Measurements from ENCODE around the gene COX7B2. TPM values are rescaled to one million over a fixed set of nuclear protein-coding genes. Genes with fewer than 3 reads are reported as not detected.

The COX7B2 gene
- total and polyA plus RNA-seq, 7 donors, result not detected

- H3K36me3 ChIP-seq, result no peaks in the 10 kb centered on the region
- H3K4me3 ChIP-seq, result no peak overlapping the region
- no peak overlapping the region for H3K27ac ChIP-seq
- no peaks in the 10 kb centered on the region for H3K27me3 ChIP-seq
- DNase-seq, result no peak
- intact Hi-C loops (cut with DNase I), result no loop called here
- H3K4me1 ChIP-seq, result no peaks in the 10 kb centered on the region
- no peak for TF ChIP-seq CTCF (IDR thresholded peaks at IDR 0.05)
- TF ChIP-seq POLR2A (IDR thresholded peaks at IDR 0.05), result no peak
- no peak for TF ChIP-seq POLR2AphosphoS5 (IDR thresholded peaks at IDR 0.05)
- no peak for TF ChIP-seq EP300 (IDR thresholded peaks at IDR 0.05)
- 43 to 69% methylated on average over 2 of the region's 2 CpGs for WGBS, 2 donors
- H3K9me3 ChIP-seq, result no peaks in the 10 kb centered on the region
These were observed 71.4 kb downstream of the COX7B2 start for GRCh38 chr4:46837639-46838038.

DNA sequence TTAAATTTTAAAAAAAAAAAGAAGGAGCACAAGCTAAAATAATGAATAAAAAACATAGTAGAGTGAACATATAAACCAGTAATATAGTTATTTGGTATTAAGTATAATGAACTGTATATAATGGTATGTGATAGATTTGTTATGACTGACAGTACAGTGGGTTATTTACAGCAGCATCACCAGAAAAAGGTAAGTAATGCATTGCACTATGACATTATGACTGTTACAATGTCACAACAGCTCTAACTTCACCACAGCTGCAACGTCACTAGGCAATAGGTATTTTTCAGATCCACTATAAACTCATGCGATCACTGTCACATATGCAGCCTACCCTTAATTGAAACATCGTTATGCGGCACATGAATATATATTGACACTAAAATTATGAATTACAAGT lies 72.5 kb downstream of the COX7B2 start:
- no peak for DNase-seq
- WGBS, 2 donors, result 94 to 96% methylated on average over 4 of the region's 4 CpGs
- H3K4me1 ChIP-seq, result no peaks in the 10 kb centered on the region
- no peaks in the 10 kb centered on the region for H3K36me3 ChIP-seq
- no peaks in the 10 kb centered on the region for H3K9me3 ChIP-seq
- no peak overlapping the region for H3K27ac ChIP-seq
- no peaks in the 10 kb centered on the region for H3K27me3 ChIP-seq
- intact Hi-C loops (cut with DNase I), result no loop called here
- no peak overlapping the region for H3K4me3 ChIP-seq
- no peak for TF ChIP-seq EP300 (IDR thresholded peaks at IDR 0.05)
- TF ChIP-seq CTCF (IDR thresholded peaks at IDR 0.05), result no peak
- no peak for TF ChIP-seq POLR2A (IDR thresholded peaks at IDR 0.05)
- TF ChIP-seq POLR2AphosphoS5 (IDR thresholded peaks at IDR 0.05), result no peak

DNA sequence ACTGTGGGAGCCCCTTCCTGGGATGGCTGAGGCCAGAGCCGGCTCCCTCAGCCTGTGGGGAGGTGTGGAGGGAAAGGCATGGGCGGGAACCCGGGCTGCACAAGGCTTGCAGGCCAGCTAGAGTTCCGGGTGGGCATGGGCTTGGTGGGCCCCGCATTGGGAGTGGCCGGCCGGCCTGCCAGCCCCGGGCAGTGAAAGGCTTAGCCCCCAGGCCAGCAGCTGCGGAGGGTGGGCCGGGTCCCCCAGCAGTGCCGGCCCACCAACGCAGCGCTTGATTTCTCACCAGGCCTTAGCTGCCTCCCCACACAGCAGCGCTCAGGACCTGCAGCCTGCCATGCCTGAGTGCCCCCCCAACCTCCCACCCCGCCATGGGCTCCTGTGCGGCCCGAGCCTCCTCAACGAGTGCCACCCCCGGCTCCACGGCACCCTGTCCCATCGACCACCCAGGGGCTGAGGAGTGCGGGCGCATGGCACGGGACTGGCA lies 78.0 kb downstream of the COX7B2 start:
- WGBS, 2 donors, result 94 to 96% methylated on average over 24 of the region's 24 CpGs
- TF ChIP-seq POLR2A (IDR thresholded peaks at IDR 0.05), result no peak
- no peak for TF ChIP-seq EP300 (IDR thresholded peaks at IDR 0.05)
- no peak for TF ChIP-seq POLR2AphosphoS5 (IDR thresholded peaks at IDR 0.05)
- Histone ChIP-seq H3K4me1 (no peaks in the 10 kb centered on the region), H3K27me3 (no peaks in the 10 kb centered on the region), H3K4me3 (no peak overlapping the region), H3K9me3 (no peaks in the 10 kb centered on the region), H3K36me3 (no peaks in the 10 kb centered on the region), H3K27ac (no peak overlapping the region)
- intact Hi-C loops (cut with DNase I), result no loop called here
- DNase-seq, result peak; percentile 61

DNA sequence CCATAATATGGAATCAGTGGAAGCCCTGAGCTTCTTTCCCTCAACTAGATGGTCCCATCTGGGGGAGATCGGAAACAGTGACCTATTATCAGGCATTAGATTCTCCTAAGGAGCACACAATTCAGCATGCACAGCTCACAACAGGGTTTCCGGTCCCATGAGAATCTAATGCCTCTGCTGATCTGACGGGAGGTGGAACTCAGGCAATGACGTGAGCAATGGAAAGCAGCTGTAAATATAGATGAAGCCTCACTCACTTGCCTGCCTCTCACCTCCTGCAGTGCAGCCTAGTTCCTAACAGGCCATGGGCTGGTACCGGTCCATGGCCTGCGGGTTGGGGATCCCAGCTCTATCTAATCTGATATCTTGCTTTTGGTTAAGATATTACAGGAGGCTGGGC lies 88.9 kb downstream of the COX7B2 start:
- H3K27ac ChIP-seq, result no peak overlapping the region
- WGBS, 2 donors, result 93 to 96% methylated on average over 6 of the region's 6 CpGs
- intact Hi-C loops (cut with DNase I), result no loop called here
- no peak overlapping the region for H3K4me3 ChIP-seq
- no peaks in the 10 kb centered on the region for H3K4me1 ChIP-seq
- no peaks in the 10 kb centered on the region for H3K9me3 ChIP-seq
- H3K36me3 ChIP-seq, result no peaks in the 10 kb centered on the region
- DNase-seq, result no peak
- TF ChIP-seq EP300 (IDR thresholded peaks at IDR 0.05) (no peak), POLR2AphosphoS5 (IDR thresholded peaks at IDR 0.05) (no peak), CTCF (IDR thresholded peaks at IDR 0.05) (no peak), POLR2A (IDR thresholded peaks at IDR 0.05) (no peak)
- no peaks in the 10 kb centered on the region for H3K27me3 ChIP-seq

DNA sequence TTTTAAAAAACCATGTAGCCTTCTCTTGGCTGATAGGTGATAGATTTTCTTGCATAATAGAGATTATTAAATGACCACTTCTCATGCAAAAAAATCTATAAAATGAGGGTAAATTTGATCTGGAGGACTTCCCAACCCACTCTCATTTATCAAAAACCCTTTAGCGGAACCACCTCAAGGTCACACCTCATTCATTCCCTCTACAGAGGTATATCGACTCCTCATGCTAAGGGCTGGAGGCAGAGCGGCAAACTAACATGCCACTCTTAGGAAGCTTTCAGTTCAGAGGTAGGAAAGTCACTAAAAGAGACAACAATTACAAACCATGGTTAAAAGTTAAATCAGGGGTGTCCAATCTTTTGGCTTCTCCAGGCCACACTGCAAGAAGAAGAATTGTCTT lies 90.0 kb downstream of the COX7B2 start:
- H3K9me3 ChIP-seq, result no peaks in the 10 kb centered on the region
- no peaks in the 10 kb centered on the region for H3K27me3 ChIP-seq
- no peaks in the 10 kb centered on the region for H3K4me1 ChIP-seq
- intact Hi-C loops (cut with DNase I), result no loop called here
- H3K36me3 ChIP-seq, result no peaks in the 10 kb centered on the region
- WGBS, 2 donors, result 94 to 98% methylated on average over 3 of the region's 3 CpGs
- H3K4me3 ChIP-seq, result no peak overlapping the region
- no peak overlapping the region for H3K27ac ChIP-seq
- TF ChIP-seq POLR2AphosphoS5 (IDR thresholded peaks at IDR 0.05) (no peak), CTCF (IDR thresholded peaks at IDR 0.05) (no peak), POLR2A (IDR thresholded peaks at IDR 0.05) (no peak), EP300 (IDR thresholded peaks at IDR 0.05) (no peak)
- no peak for DNase-seq
